Activated naive CD8-positive, alpha-beta T cell treated with anti-CD3 and anti-CD28 coated beads for 36 hours (primary cell): ENCODE measurements around the gene MAML3. TPM values are rescaled to one million over a fixed set of nuclear protein-coding genes. Genes with fewer than 3 reads are reported as not detected.

Experiments
- DNase-seq: peaks from one replicate; pipeline ENCODE4 v3.0.0; 2021
- H3K27ac Mint-ChIP-seq: one replicate; pipeline ENCODE4 v1.8.0; 2022; ENCODE audit warnings: mild to moderate bottlenecking, moderate library complexity, mixed read lengths
- H3K27me3 Mint-ChIP-seq: one replicate; pipeline ENCODE4 v1.8.0; 2022; ENCODE audit warnings: mild to moderate bottlenecking, mixed read lengths
- H3K36me3 Mint-ChIP-seq: one replicate; pipeline ENCODE4 v1.8.0; 2021; ENCODE audit warnings: mild to moderate bottlenecking, mixed read lengths
- H3K4me1 Mint-ChIP-seq: one replicate; pipeline ENCODE4 v1.8.0; 2021; ENCODE audit warnings: mixed read lengths
- H3K4me3 Mint-ChIP-seq: one replicate; pipeline ENCODE4 v1.8.0; 2022; ENCODE audit warnings: mild to moderate bottlenecking, moderate library complexity, mixed read lengths
- H3K9me3 Mint-ChIP-seq: one replicate; pipeline ENCODE4 v1.8.0; 2022; ENCODE audit warnings: mixed read lengths
- total RNA-seq, 2 experiments: library from RNA; stranded (reverse); gene quantifications; one replicate each; pipeline ENCODE4 v1.2.3, GENCODE V29; 2021

MAML3 gene
- total RNA-seq, 2 experiments from 2014 or later, result 2.1 to 2.3 TPM

DNA sequence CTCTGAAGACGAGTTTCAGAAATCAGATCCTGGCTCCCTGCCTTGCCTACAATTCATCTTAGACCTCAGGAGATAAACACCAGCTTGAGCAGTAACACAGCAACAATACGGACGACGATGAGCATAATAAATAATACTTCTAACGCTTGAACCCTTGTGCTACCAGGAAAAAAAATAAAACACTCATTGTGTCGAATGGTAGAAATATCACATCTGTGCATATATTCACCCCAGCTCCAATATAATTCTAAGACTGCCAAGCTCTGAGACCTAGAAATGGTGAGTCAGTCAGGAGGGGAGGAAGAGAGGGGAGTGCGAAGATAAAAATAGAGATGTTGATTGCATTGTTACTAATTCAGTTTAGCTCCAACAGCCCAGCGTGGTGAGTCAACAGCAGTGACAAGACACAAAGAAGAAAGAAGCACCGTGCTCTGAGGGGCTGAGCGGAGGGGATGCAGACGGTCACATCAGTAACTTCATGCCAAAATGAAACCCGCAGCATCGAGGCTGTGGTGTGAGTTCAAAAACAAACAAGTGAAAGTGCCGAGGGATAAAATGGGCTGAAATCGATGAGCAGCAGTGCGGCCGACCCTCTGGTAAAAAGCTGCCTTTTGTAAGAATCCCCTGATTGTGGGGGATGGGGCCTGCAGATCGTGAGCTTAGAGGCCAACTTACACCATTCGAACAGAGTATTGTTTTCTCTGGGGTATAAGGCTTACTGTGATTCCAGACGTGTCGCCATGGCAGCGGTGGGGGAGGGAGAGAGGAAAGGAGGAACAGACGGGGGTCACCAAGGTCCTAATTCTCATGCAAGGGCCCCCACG lies 338.0 kb downstream of the MAML3 start:
- Mint-ChIP-seq H3K27ac (no peak overlapping the region), H3K27me3 (no peaks in the 10 kb centered on the region), H3K4me3 (no peak overlapping the region), H3K36me3 (no peaks in the 10 kb centered on the region), H3K9me3 (peaks cover under 1% of the 10 kb centered on the region), H3K4me1 (peaks cover 3% of the 10 kb centered on the region)
- DNase-seq, result no peak

DNA sequence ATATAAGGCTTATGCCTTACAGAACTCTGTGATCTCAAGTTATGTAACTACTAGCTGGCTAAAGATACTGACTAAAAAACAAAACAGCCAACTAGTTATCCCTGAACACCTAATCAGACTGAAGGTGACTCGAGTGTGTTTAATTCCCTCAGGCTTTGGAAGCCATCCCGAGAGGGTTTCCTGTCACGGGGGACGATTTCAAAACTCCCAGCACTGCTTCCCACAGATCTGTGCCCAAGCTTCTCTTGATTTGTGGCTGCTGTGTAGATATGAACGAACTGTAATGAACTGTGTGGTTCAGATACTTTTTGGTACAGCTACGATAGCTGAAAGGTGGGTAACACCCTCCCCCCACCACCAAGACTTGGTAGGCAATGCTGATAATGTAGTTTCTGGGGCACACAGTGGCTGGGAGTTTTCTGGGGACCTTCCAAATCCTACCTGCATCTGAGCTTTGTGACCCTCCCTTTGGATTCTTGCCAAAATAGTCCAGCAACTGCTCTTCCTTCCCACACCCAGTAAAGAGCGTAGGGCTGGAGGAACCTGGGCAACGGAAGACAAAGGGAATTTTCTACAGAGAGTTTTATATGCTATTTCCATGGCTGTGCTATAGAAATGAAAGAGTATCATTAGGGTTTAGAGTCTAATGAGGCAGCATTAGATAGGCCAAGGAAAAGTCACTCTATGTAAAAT lies 339.5 kb downstream of the MAML3 start:
- DNase-seq, result no peak
- Mint-ChIP-seq H3K36me3 (no peaks in the 10 kb centered on the region), H3K4me1 (peaks cover 5% of the 10 kb centered on the region), H3K27ac (no peak overlapping the region), H3K9me3 (peaks cover 5% of the 10 kb centered on the region), H3K4me3 (no peak overlapping the region), H3K27me3 (no peaks in the 10 kb centered on the region)

DNA sequence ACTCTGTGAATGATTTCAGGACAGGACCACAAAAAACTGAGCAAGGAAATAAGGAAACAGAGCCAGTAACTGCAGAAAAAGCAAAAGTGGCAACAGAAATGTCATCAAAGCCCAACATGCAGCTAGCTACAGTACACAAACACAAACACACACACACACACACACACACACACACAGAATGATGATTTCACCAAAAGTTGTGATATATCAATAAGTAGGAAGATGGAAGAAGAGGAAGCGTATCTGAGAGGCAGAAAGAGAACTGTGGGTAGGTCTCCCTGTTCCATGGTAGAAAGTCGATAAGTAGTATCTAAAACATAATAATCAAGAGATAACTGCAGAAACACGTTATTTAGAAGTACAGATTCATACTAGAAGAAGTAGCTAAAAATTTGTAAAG lies 340.1 kb downstream of the MAML3 start:
- no peak overlapping the region for H3K27ac Mint-ChIP-seq
- H3K27me3 Mint-ChIP-seq, result no peaks in the 10 kb centered on the region
- DNase-seq, result no peak
- no peak overlapping the region for H3K4me3 Mint-ChIP-seq
- peaks cover 8% of the 10 kb centered on the region for H3K4me1 Mint-ChIP-seq
- H3K36me3 Mint-ChIP-seq, result no peaks in the 10 kb centered on the region
- H3K9me3 Mint-ChIP-seq, result peaks cover 5% of the 10 kb centered on the region

DNA sequence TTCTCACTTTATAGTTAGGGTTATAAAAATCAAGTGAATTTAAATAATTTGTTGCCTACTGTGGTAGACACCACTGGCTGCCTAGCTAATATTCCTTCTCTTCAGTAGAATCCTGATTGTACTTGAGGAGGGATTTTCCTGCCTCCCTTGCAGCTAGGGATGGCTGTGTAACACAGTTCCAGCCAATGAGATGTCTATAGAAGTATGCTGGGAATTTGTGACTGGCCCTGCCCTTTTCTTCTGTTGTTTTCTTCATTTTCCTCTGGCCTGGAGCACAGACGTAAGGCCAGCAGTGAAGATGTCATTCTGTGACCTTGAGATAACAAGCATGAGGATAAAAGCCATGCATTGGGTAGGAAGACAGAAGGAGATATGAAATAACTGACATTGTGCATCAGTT lies 343.3 kb downstream of the MAML3 start:
- DNase-seq, result no peak
- no peaks in the 10 kb centered on the region for H3K27me3 Mint-ChIP-seq
- no peak overlapping the region for H3K27ac Mint-ChIP-seq
- H3K4me1 Mint-ChIP-seq, result peaks cover 4% of the 10 kb centered on the region
- no peaks in the 10 kb centered on the region for H3K36me3 Mint-ChIP-seq
- H3K4me3 Mint-ChIP-seq, result no peak overlapping the region
- peaks cover 5% of the 10 kb centered on the region for H3K9me3 Mint-ChIP-seq

DNA sequence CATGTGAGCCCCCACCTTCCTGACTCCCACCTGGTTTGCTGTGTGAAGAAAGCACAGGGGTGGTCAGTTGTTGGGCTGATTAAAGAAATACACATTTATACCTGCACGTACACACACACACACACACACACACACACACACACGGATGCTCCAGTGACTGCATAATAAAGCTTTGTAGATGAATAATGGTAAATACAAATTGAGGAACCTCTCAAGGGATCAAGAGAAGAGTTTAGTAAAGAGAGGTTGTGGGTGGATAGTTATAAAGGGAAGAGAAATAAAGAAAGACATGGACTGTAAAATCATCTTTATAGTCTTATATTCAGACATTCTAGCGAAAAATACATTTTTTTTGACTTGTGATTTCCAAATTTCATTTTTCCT lies 344.2 kb downstream of the MAML3 start:
- no peaks in the 10 kb centered on the region for H3K27me3 Mint-ChIP-seq
- peaks cover 5% of the 10 kb centered on the region for H3K9me3 Mint-ChIP-seq
- H3K27ac Mint-ChIP-seq, result no peak overlapping the region
- peaks cover 4% of the 10 kb centered on the region for H3K4me1 Mint-ChIP-seq
- no peak overlapping the region for H3K4me3 Mint-ChIP-seq
- no peaks in the 10 kb centered on the region for H3K36me3 Mint-ChIP-seq
- DNase-seq, result no peak

DNA sequence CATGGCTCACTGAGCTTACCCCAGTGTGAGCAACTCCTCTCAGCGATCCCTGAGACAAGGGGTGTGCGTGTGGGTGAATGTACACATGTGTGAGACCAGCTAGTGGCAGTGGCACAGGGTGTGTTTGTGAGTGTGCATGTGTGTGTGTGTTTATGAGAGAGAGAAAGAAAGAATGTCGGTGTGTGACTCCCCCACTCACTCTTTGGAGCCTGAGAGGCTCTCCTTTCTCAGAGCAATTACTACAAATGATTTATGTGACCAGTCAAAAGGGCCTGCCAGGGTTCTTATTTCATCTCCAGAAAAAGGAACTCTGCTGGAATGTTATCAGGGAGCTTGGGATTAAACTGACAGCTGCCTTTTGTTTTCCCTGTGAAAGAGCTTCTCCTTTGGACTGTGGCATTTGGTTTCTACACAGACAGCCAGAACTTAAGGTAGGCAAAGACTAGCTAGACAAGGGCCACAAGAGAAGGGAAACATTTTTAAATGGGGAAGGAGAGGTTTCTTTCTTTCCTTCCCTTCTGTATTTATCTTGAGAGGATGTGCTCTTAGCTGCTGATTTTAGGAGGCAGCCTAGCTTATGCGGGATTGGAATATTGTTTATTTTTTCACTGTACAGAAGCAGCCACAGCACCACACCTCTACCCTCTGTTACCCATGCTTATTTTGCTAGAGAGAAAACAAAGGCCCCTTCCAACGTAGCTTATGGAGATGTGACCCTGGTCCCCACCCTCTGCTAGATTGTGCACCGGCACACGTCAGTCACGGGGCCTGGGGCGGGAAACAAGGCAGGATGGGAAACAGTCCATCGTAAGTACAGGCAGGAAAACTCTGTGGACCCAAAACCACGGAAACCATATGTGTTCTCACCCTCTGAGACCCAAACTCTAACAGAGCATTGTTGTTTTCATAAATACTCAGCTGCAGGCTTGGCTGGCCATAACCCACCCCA lies 344.9 kb downstream of the MAML3 start:
- no peak overlapping the region for H3K4me3 Mint-ChIP-seq
- peaks cover 5% of the 10 kb centered on the region for H3K9me3 Mint-ChIP-seq
- H3K27me3 Mint-ChIP-seq, result no peaks in the 10 kb centered on the region
- H3K4me1 Mint-ChIP-seq, result peaks cover 4% of the 10 kb centered on the region
- no peak for DNase-seq
- H3K27ac Mint-ChIP-seq, result no peak overlapping the region
- H3K36me3 Mint-ChIP-seq, result no peaks in the 10 kb centered on the region

DNA sequence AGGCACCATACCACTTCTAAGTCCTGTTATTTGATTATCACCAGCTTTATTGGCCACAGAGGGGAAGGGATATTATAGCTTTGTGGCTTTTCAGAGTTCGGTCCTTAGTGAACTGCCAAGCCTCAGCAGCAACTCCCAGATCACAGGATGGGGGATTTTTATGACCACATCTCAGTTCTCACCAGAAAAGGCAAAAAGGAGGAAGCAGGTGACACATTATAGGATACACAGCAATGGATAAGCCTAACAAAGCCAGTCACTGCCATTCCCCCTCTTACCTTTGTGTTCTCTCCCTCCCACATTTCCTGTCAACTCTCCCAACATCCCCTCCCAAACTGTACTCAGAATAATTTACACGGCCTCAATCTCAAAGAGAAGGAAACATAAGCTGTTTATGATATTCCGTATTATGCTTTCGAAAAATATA lies 345.6 kb downstream of the MAML3 start:
- H3K27ac Mint-ChIP-seq, result no peak overlapping the region
- no peak overlapping the region for H3K4me3 Mint-ChIP-seq
- no peaks in the 10 kb centered on the region for H3K27me3 Mint-ChIP-seq
- no peak for DNase-seq
- no peaks in the 10 kb centered on the region for H3K36me3 Mint-ChIP-seq
- peaks cover 10% of the 10 kb centered on the region for H3K4me1 Mint-ChIP-seq
- H3K9me3 Mint-ChIP-seq, result peaks cover 5% of the 10 kb centered on the region

DNA sequence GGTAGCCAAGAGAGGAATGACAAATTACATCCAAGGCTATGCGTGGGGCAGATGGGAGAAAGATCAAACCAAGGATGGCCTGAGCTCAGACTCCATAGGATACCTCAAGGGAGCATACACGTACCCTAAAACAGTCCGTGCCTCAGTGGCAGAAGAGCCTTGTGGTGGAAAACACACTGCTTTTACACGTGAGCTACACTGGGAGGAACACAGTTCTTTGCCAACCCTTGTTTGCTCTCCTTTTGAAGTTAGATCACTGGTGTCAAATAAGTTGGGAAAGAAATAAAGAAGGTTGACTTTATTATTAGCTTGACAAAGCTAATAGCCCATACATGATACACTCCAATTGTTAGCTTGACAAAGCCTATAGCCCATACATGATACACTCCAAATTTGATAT lies 346.5 kb downstream of the MAML3 start:
- H3K36me3 Mint-ChIP-seq, result no peaks in the 10 kb centered on the region
- no peak overlapping the region for H3K27ac Mint-ChIP-seq
- DNase-seq, result no peak
- H3K27me3 Mint-ChIP-seq, result no peaks in the 10 kb centered on the region
- peaks cover 15% of the 10 kb centered on the region for H3K4me1 Mint-ChIP-seq
- peaks cover 5% of the 10 kb centered on the region for H3K9me3 Mint-ChIP-seq
- no peak overlapping the region for H3K4me3 Mint-ChIP-seq

DNA sequence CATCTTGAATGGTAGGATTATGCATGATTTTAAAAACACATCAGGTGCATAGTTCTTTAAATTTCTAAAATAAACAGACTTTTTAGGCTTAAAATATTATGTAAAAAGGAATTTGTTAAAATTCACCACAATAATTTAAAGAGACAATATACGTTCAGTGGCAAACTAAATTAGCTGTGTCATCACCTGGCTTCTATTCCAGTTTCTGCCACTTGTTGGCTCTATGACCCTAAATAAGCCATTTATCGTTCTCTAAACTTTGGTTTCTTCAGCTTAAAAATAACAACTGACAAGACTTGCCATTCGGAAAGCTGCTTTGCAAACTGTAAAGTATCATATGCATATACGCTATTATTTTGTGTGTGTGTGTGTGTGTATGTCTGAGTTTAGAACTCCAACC lies 347.1 kb downstream of the MAML3 start:
- peaks cover 15% of the 10 kb centered on the region for H3K4me1 Mint-ChIP-seq
- DNase-seq, result no peak
- no peaks in the 10 kb centered on the region for H3K27me3 Mint-ChIP-seq
- no peaks in the 10 kb centered on the region for H3K36me3 Mint-ChIP-seq
- no peak overlapping the region for H3K4me3 Mint-ChIP-seq
- no peak overlapping the region for H3K27ac Mint-ChIP-seq
- H3K9me3 Mint-ChIP-seq, result peaks cover 5% of the 10 kb centered on the region

DNA sequence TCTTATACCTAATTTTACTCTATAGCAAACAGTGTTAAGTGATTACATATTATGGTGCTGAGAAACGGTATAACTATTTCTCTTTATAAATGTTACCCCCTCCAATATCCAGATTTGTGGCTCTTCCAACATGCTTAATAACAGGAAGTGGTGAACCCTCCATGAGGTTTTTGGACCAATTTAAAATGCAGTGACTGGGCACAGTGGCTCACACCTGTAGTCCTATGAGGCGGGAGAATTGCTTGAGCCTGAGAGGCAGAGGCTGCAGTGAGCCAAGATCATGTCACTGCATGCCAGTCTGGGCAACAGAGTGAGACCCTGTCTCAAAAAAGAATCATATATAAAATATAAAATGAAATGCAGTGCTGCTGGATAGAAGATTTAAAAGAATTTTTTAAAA lies 351.1 kb downstream of the MAML3 start:
- peak; percentile 5 for DNase-seq
- Mint-ChIP-seq H3K27me3 (no peaks in the 10 kb centered on the region), H3K27ac (no peak overlapping the region), H3K36me3 (no peaks in the 10 kb centered on the region), H3K9me3 (no peaks in the 10 kb centered on the region), H3K4me1 (peaks cover 11% of the 10 kb centered on the region), H3K4me3 (no peak overlapping the region)

DNA sequence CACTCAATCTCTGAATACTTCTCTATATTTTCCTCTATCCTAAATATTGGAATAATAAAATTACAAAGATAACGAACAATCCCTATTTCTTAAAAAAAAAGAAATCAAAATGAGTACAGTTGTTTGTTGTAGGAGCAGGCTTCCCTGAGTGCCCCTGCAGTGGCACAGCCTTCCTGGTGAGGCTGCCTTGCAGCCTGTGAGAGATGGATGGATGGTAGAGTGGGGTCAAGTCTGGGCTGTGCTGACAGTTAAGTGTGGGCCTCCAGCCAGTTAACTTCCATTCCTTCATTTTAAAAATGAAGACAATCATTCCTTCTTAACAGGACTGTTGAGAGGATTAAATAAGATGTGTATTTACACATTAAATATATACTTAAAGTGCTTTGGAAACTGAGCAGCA lies 351.5 kb downstream of the MAML3 start:
- H3K9me3 Mint-ChIP-seq, result no peaks in the 10 kb centered on the region
- H3K27me3 Mint-ChIP-seq, result no peaks in the 10 kb centered on the region
- H3K4me3 Mint-ChIP-seq, result no peak overlapping the region
- H3K4me1 Mint-ChIP-seq, result peaks cover 11% of the 10 kb centered on the region
- no peaks in the 10 kb centered on the region for H3K36me3 Mint-ChIP-seq
- DNase-seq, result no peak
- H3K27ac Mint-ChIP-seq, result no peak overlapping the region

DNA sequence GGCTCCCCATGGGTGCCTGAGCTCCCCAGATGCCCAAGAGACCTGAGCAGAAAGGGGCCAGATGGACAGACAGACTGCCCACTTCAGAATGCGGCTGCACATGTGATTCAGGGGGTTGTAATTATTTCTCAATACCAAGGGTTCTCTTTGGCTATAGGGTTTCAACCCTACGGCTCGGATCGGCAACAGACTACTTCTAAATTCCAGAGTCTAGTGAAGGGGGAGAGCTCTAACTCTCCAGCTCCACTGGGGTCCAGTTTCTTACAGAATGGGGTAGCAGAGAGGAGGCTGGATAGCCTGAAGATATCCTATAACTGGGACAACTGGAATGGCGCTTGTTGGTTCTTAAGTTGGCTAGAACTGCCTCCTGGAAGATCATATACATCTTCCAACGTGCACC lies 352.1 kb downstream of the MAML3 start:
- Mint-ChIP-seq H3K4me3 (no peak overlapping the region), H3K36me3 (no peaks in the 10 kb centered on the region), H3K27me3 (no peaks in the 10 kb centered on the region), H3K27ac (no peak overlapping the region), H3K9me3 (no peaks in the 10 kb centered on the region), H3K4me1 (peaks cover 11% of the 10 kb centered on the region)
- DNase-seq, result no peak

DNA sequence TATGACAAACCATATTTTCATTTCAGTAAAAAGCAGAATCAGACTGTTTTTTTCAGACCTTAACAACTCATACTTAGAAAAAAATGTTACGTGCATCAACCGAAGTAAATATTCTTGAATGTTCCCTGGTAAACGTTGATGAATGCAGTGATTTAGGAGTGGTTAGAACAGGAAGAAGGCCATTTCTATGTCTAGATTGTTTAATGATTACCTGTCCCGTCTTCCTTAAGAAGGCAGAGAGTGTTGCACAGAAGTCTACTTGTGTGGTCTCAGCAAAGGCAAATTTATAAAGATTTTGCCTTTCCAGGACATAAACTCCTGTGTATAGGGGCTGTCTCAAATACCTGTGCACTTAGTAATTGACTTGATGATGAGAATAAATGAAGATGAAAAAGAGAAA lies 353.9 kb downstream of the MAML3 start:
- no peaks in the 10 kb centered on the region for H3K27me3 Mint-ChIP-seq
- H3K4me1 Mint-ChIP-seq, result peaks cover 11% of the 10 kb centered on the region
- H3K36me3 Mint-ChIP-seq, result no peaks in the 10 kb centered on the region
- H3K9me3 Mint-ChIP-seq, result no peaks in the 10 kb centered on the region
- H3K4me3 Mint-ChIP-seq, result no peak overlapping the region
- H3K27ac Mint-ChIP-seq, result no peak overlapping the region
- no peak for DNase-seq

DNA sequence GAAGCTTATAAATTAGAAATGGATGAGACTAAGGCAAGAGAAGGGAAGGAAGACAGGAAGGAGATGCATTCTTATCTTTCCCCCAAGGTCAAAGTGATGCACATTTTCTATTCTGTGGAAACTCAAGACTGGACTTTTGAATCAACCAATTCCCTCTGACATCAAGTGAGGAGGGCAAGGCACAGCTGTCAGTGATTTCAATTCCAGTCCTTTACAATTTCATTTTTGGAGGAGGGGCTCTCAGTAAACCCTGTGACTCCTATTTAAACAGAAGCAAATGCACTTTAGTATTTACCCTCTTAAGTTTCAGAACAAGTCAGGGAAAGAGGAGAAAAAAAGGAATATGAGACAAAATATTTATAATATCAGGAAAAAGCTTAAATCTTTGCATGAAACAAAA lies 354.4 kb downstream of the MAML3 start:
- no peaks in the 10 kb centered on the region for H3K27me3 Mint-ChIP-seq
- H3K27ac Mint-ChIP-seq, result no peak overlapping the region
- H3K36me3 Mint-ChIP-seq, result no peaks in the 10 kb centered on the region
- DNase-seq, result no peak
- H3K4me3 Mint-ChIP-seq, result no peak overlapping the region
- H3K9me3 Mint-ChIP-seq, result no peaks in the 10 kb centered on the region
- H3K4me1 Mint-ChIP-seq, result peaks cover 11% of the 10 kb centered on the region

DNA sequence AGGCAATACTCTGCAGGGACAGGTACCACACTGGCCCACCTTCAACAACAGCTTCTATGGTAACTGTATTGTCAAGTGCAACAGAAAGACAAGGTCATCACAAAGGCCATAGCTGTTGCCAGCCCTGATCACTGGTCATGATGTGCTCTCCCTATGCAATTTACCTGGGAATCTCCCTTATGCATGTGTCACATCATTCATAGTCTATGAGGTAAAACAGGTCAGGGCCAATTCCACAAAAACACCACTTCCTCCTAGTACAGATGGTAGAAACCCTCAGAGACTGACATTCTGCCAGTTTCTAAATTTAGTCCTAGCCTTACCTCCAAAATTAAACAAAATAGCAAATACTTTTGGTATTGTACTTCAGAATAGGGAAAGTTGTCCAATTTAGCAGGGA lies 355.5 kb downstream of the MAML3 start:
- no peak for DNase-seq
- Mint-ChIP-seq H3K4me1 (peaks cover 5% of the 10 kb centered on the region), H3K27ac (no peak overlapping the region), H3K27me3 (no peaks in the 10 kb centered on the region), H3K4me3 (no peak overlapping the region), H3K36me3 (no peaks in the 10 kb centered on the region), H3K9me3 (no peaks in the 10 kb centered on the region)
